LNCaP clone FGC (cell line): ENCODE measurements around the gene CMIP.

Experiments
- DNase-seq: peaks from one replicate; pipeline ENCODE4 v3.0.0-alpha.2; 2011; ENCODE audit warnings: low read depth
- H3K4me3 ChIP-seq: 2 replicates; pipeline ENCODE4 v1.5.1; 2011; ENCODE audit warnings: mild to moderate bottlenecking, low read depth, low read length, control low read depth
- CTCF ChIP-seq: IDR thresholded peaks from 2 replicates; pipeline ENCODE4 v1.5.1; 2012; ENCODE audit warnings: mild to moderate bottlenecking; ENCODE audit not compliant: control insufficient read depth, insufficient read depth; ENCODE audit errors: extremely low read depth

Gene CMIP

DNA sequence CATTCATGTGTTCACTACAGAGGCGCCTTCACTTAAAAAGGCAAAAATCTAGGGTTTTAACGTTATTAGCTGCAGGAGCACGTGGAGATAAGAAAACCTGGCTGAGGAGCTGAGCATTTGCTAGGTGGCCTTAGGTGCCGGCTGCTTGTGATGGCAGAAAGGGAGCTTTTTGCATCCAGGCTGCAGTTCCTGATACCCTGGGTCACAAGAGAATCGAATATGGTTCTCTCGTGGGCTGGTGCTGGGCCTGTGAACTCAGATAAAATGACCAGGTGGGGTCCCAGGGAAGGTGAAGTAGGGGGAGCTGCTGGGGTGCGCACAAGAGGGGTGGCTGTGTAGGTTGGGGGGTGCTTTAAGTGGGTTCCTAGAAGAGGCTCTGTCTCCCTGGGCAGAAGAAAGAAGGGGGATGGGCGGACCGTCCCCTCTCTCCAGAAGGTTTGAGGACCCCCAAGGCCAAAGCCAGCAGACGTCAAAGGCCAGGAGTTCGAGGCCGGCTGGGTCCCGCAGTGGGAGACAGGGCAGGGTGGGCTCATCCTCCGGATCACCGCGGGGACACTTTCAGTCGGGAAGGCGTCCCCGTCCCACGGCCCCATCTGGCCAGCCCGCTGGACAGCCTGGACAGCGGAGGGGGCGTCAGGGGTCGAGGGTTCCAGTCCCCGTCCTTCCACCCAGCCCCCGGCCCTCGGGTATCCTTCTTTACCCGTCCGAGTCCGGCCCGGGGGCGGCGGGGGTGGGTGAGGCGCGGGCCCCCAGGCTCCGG, 740 bp upstream of the CMIP start:
- H3K4me3 ChIP-seq: peak overlapping the region; percentile 52
- no peak for TF ChIP-seq CTCF
- DNase-seq: no peak

DNA sequence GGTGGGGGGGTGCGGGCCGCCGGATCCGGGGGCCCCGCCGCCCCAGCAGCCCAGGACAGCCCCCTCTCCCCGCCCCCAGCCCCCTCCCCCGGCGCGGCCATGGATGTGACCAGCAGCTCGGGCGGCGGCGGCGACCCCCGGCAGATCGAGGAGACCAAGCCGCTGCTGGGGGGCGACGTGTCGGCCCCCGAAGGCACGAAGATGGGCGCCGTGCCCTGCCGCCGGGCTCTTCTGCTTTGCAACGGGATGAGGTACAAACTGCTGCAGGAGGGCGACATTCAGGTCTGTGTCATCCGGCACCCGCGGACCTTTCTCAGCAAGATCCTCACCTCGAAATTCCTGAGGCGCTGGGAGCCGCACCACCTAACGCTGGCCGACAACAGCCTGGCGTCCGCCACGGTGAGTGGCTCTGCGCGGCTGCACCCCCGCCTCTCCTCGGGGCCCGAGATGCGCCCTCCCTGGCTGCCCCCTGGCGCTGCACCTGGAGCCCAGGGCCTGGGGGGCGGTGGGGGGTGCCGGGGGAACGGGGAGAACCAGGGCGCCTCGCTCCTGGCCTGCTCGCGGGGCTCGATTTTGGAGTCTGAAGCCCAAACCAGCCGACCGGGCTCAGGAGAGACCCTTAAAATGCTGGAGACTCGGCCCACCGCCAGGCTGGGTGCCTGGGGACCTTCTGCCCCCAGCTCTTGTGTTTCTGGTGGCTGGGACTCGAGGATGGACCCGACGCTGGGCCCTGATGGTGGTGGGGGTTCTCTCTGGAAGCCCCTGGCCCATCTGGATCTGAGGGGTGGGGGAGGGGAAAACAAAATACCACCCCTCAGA, 744 bp downstream of the CMIP start:
- H3K4me3 ChIP-seq: peak overlapping the region; percentile 79
- DNase-seq: no peak
- peak; percentile 24; the same call in 1 of the 2 replicates for TF ChIP-seq CTCF

DNA sequence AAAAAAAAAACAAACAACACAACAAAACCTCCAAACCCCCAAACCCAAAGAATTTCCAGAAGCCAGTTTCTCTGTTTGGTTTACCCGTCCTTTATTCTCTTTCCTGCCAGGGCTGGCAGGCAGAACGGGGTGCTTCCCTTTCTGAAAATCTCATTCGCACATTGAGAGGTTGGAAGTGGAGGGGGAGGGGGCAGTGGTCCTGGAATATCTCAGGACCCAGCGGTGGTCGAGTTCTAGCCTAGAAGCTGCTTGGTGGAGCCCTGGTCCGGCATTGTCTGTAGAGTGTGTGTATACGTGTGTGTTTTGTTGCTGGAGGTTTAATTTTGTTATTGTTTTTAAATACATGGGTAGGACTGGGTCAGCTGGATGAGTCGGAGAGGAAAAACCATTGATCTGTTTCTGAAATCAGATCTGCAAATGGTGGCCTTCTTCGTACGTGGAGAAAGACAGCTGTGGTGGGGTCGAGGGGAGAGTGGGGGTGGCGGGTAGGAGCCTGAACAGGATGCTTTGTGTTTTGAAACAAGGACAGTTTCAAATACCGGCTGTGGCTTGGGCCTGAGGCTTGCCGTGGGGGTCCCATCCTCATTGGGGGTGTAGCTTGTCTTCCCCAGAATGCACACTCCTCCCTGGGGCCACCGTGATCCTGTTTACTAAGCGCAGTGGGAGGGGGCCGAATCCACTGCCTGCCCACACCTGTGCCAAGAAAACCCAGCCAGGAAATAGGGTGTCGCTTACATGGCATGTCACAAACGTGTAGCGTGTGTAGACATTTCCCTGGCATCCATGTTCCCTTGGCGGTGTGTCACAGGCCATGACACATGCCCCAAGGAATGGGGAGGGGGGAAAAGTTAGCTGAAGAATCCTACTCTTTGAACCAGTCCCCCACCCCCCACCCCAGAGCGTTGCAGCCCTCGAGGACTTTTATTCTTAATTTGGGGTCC, 1.6 kb downstream of the CMIP start:
- TF ChIP-seq CTCF: no peak
- peak; percentile 19 for DNase-seq

DNA sequence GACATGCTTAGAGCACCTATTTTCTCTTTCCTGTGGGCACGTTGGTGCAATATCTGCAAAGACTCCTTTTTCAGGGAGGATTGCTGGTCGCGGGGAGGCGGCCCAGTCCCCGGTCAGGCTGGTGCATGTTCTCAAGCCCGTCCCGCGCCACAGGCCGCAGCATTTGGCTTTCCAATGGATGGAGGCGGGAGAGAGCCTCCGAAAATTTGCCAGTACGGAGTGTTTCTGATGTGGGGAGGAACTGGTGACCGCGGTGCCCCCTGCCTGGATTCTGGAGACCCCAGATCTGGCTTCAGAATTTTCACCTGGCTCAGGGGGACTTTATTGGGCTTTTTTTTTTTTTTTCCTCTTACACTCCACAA, 2.3 kb downstream of the CMIP start:
- peak overlapping the region; percentile 79 for H3K4me3 ChIP-seq
- DNase-seq: no peak
- no peak for TF ChIP-seq CTCF

More for the DNA sequence above, 1.6 kb downstream of the CMIP start:
- H3K4me3 ChIP-seq: peak overlapping the region; percentile 79

DNA sequence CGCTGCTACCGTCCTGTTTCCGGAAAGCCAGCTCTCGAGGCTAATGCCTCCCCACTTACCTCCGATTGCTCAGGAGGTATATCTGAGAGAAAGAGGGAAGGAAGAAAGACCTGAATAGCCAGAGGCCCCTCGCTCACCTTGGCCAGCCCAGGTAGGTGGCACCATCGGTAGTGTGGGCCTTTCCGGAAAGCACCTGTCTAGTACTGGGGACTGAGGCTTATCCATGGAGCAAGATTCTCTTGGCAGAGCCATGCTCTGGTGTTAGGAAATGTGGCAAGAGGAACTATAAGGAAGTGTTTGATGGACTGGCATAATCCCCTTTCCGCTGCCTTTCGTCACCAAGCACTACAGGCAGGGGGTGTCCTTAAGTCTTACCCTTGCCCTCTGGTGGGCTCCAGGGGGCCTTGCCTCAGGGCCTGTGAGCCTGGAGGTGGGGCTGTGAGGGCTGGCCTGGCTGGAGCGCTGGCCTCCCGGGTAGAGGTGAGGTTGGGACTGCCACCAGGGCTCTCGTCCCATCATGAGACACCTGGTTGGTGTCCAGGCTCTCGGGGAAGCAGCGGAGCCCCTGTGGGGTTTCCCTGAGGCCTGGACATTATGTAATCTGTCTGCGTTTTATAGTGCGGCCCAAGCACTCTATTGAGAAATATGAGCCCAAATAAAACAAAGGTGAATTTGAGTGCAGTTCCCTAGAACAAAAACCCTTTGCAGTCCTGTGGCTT, 2.9 kb downstream of the CMIP start:
- TF ChIP-seq CTCF: no peak
- DNase-seq: peak; percentile 35
- peak overlapping the region; percentile 79 for H3K4me3 ChIP-seq
